ENCODE measurements around the gene SIRT6.

- TF ChIP-seq, protein P1, sequence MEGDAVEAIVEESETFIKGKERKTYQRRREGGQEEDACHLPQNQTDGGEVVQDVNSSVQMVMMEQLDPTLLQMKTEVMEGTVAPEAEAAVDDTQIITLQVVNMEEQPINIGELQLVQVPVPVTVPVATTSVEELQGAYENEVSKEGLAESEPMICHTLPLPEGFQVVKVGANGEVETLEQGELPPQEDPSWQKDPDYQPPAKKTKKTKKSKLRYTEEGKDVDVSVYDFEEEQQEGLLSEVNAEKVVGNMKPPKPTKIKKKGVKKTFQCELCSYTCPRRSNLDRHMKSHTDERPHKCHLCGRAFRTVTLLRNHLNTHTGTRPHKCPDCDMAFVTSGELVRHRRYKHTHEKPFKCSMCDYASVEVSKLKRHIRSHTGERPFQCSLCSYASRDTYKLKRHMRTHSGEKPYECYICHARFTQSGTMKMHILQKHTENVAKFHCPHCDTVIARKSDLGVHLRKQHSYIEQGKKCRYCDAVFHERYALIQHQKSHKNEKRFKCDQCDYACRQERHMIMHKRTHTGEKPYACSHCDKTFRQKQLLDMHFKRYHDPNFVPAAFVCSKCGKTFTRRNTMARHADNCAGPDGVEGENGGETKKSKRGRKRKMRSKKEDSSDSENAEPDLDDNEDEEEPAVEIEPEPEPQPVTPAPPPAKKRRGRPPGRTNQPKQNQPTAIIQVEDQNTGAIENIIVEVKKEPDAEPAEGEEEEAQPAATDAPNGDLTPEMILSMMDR (conservative IDR thresholded peaks at IDR 0.05) = no peak
- TF ChIP-seq ZFX (IDR thresholded peaks at IDR 0.05) = no peak
These were observed 30.8 kb upstream of the SIRT6 start for GRCh38 chr19:4213116-4213515.

All from C4-2B (cell line).